Spleen (tissue), 11 donors: ENCODE results near the gene ZNF516. TPM values are rescaled to one million over a fixed set of nuclear protein-coding genes. Genes with fewer than 3 reads are reported as not detected.
A peak's percentile ranks its signal among the peaks of the same experiment; 100 is the strongest.

ENCODE experiments used
- DNase-seq: peaks from one replicate; pipeline ENCODE4 v3.0.0-alpha.2; 2020
- H3K27ac ChIP-seq, 8 donors: fragments of 200-600 bp; sonication (generic) in 7 of 8; 1 replicate in 4 of 8; 2 replicates in 4 of 8; pipeline versions ENCODE4 v1.5.0 to v1.8.0; 2016 to 2021; ENCODE audit warnings: inconsistent platforms in 4 of 8, mild to moderate bottlenecking in 4 of 8, moderate library complexity in 1 of 8
- H3K27me3 ChIP-seq, 7 donors: fragments of 200-600 bp; sonication (generic) in 6 of 7; replicated peaks in 1 of 7; 1 replicate in 4 of 7; 2 replicates in 3 of 7; pipeline versions ENCODE4 v1.5.0 to v1.8.0; 2016 to 2021; ENCODE audit warnings: inconsistent platforms in 3 of 7, mild to moderate bottlenecking in 1 of 7
- H3K36me3 ChIP-seq, 6 donors: fragments of 200-600 bp; sonication (generic) in 5 of 6; 1 replicate in 4 of 6; 2 replicates in 2 of 6; pipeline versions ENCODE4 v1.5.0 to v1.8.0; 2016 to 2021; ENCODE audit warnings: inconsistent platforms in 2 of 6
- H3K4me1 ChIP-seq, 6 donors: fragments of 200-600 bp; sonication (generic) in 5 of 6; 1 replicate in 3 of 6; 2 replicates in 3 of 6; pipeline versions ENCODE4 v1.5.0 to v1.8.0; 2016 to 2021; ENCODE audit warnings: inconsistent platforms in 3 of 6
- H3K4me3 ChIP-seq, 8 donors: fragments of 200-600 bp; sonication (generic) in 7 of 8; 1 replicate in 4 of 8; 2 replicates in 4 of 8; pipeline versions ENCODE4 v1.5.0 to v1.8.0; 2016 to 2021; ENCODE audit warnings: inconsistent platforms in 4 of 8, mild to moderate bottlenecking in 4 of 8, moderate library complexity in 2 of 8
- H3K9me3 ChIP-seq, 8 donors: fragments of 200-600 bp; sonication (generic) in 7 of 8; 1 replicate in 4 of 8; 2 replicates in 4 of 8; pipeline versions ENCODE4 v1.5.0 to v1.8.0; 2016 to 2021; ENCODE audit warnings: inconsistent platforms in 4 of 8
- CTCF ChIP-seq, 11 experiments: fragments of 200-600 bp in 7 of 11; fragments of 450-650 bp in 4 of 11; sonication (generic) in 4 of 11; IDR thresholded peaks in 8 of 11; conservative IDR thresholded peaks in 3 of 11; 1 replicate in 7 of 11; 2 replicates in 4 of 11; pipeline versions ENCODE4 v1.4.0 to v1.8.0; 2016 to 2021; ENCODE audit warnings: antibody characterized with exemption in 11 of 11, inconsistent platforms in 4 of 11, mild to moderate bottlenecking in 1 of 11
- POLR2A ChIP-seq, 3 donors: fragments of 450-650 bp; IDR thresholded peaks; one replicate each; pipeline ENCODE4 v1.5.1; 2017; ENCODE audit warnings: antibody characterized with exemption in 3 of 3, mild to moderate bottlenecking in 1 of 3
- POLR2AphosphoS5 ChIP-seq, 3 donors: sonication (generic); formaldehyde crosslinking; IDR thresholded peaks; one replicate each; pipeline ENCODE4 v1.5.1; 2017; ENCODE audit warnings: antibody characterized with exemption in 3 of 3
- WGBS, 5 donors: extraction: QIAGEN DNeasy Blood & Tissue Kit in 3 of 5; methylation state at CpG; one replicate each; pipeline versions ENCODE4 v1.1.5 to v1.1.7; 2013 to 2018; 5-methylcytosine and 5-hydroxymethylcytosine counted together
- intact Hi-C: fragments of 100-400 bp; cut with DNase I; formaldehyde crosslinking; loops from one replicate; pipeline ENCODE4 v1.15.0; 2023; ENCODE audit warnings: low total_unique reads
- polyA plus RNA-seq, 3 donors: library from polyadenylated mRNA; stranded (reverse); fragments of 200-250 nt; gene quantifications; one replicate each; pipeline ENCODE4 v1.2.1, GENCODE V29; 2013
- total RNA-seq, 7 donors: library from RNA; depleted of rRNA in 3 of 7; stranded (reverse); fragments of >200 nt in 3 of 7; fragmentation: NEBNext Ultra II Directional in 4 of 7; extraction: Animal tissue kit (Norgen Biotek cat#: 25700) in 4 of 7; gene quantifications; one replicate each; pipeline versions ENCODE4 v1.1.0 to v1.2.1, GENCODE V29; 2016 to 2021
- donor health status: healthy with polysubstance abuse.
- donor health status: DM: no; HTN: no; CAD: no; lungs with moderate emphysema.
- donor health status: DM: no; HTN: no; CAD: no.
- donor health status: Bipolar disorder and iron deficiency.
- donor health status: healthy.
- donor health status: DM: no; HTN: no; CAD: no.
- donor health status: DM: yes; HTN: yes; CAD: no.

The ZNF516 gene
- total and polyA plus RNA-seq, 10 donors = 4.5 to 58.4 (median 40.0) TPM

GRCh38 chr18:76377359-76377756 is 117.7 kb downstream of the ZNF516 start:
- WGBS, 5 donors = 76 to 92% (median 85%) methylated on average over 3 of the region's 3 CpGs
- Histone ChIP-seq H3K4me3 (no peak overlapping the region), H3K27ac (no peak overlapping the region), H3K36me3 (peaks cover 0 to 46% (median 23%) of the 10 kb centered on the region in 6 donors), H3K9me3 (no peaks in the 10 kb centered on the region), H3K27me3 (no peaks in the 10 kb centered on the region), H3K4me1 (peaks cover 0 to 60% (median 24%) of the 10 kb centered on the region in 6 donors)
- no peak for TF ChIP-seq POLR2AphosphoS5 (IDR thresholded peaks at IDR 0.05)
- no peak for TF ChIP-seq POLR2A (IDR thresholded peaks at IDR 0.05)
- TF ChIP-seq CTCF (IDR thresholded peaks at IDR 0.05 in 8 of 11, conservative IDR thresholded peaks at IDR 0.05 in 3 of 11) = no peak
- peak; percentile 66 for DNase-seq
- intact Hi-C loops = no loop called here

DNA sequence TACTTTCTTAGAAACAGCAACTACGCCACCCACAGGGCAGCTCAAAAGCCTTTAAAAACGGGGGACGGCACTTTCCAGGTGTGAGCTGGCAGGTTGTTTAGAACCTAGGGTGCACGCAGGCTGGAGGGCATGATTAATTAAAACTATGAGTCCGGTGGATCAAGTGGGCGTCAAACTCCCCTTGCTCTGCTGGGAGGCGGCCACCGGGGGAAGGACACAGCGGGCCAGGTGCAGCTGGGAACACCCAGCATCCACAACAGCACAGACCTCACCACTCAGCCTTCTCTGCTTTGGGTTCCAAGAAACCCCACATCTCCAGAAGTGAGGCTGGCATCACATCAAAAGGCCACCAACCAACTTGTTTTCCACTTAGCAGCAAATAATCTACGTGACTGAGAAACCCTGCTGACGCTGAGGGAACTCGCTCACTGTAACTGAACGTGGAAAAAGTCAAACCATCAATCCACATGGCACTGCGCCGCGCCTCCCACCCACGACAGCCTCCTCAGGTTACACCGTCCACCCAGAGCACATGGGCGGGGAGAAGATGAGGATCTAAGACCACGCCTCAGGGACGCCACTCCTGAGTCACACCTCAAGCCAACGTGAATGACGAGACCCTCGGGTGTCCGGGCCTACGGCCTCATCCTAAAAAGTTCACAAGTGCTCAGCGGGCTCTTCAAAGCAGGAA is 118.2 kb downstream of the ZNF516 start:
- TF ChIP-seq CTCF (IDR thresholded peaks at IDR 0.05 in 8 of 11, conservative IDR thresholded peaks at IDR 0.05 in 3 of 11) (no peak), POLR2AphosphoS5 (IDR thresholded peaks at IDR 0.05) (no peak), POLR2A (IDR thresholded peaks at IDR 0.05) (no peak)
- DNase-seq = peak; percentile 54
- H3K27ac ChIP-seq = no peak overlapping the region
- 84 to 89% (median 89%) methylated on average over 22 to 27 of the region's 27 CpGs for WGBS, 5 donors
- H3K36me3 ChIP-seq = peaks cover 0 to 51% (median 23%) of the 10 kb centered on the region in 6 donors
- no peaks in the 10 kb centered on the region for H3K9me3 ChIP-seq
- intact Hi-C loops = no loop called here
- no peak overlapping the region for H3K4me3 ChIP-seq
- no peaks in the 10 kb centered on the region for H3K27me3 ChIP-seq
- peaks cover 0 to 60% (median 24%) of the 10 kb centered on the region in 6 donors for H3K4me1 ChIP-seq

DNA sequence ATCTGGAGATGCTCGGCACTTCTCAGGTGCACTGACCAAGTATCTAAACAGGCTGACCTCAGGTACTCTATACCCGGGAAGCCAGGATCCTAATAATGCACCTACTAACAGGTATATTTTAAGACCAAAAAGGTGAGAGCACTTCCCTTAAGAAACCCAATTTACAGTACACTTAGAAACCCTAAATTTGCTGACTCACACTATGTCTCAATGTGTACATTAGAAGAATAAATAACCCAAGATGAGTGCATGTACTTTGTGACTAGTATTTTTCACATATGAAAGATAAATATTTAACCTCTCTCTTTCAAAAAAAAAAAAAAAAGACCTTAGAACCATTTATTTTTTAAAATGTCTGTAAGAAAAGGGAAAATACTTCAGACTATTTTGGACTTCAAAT is 118.8 kb downstream of the ZNF516 start:
- no peak for DNase-seq
- no peak overlapping the region for H3K27ac ChIP-seq
- H3K4me1 ChIP-seq = peaks cover 0 to 60% (median 24%) of the 10 kb centered on the region in 6 donors
- no peaks in the 10 kb centered on the region for H3K27me3 ChIP-seq
- no peaks in the 10 kb centered on the region for H3K9me3 ChIP-seq
- WGBS, 5 donors = 80 to 93% (median 90%) methylated on average over 2 of the region's 2 CpGs
- intact Hi-C loops = no loop called here
- no peak overlapping the region for H3K4me3 ChIP-seq
- peaks cover 0 to 57% (median 26%) of the 10 kb centered on the region in 6 donors for H3K36me3 ChIP-seq
- TF ChIP-seq POLR2A (IDR thresholded peaks at IDR 0.05) = no peak
- TF ChIP-seq POLR2AphosphoS5 (IDR thresholded peaks at IDR 0.05) = no peak
- no peak for TF ChIP-seq CTCF (IDR thresholded peaks at IDR 0.05 in 8 of 11, conservative IDR thresholded peaks at IDR 0.05 in 3 of 11)
